NCI-H1694 treated with DMSO at 0.1 percent for 48 hours (cell line): ENCODE results near the gene PRKN.

ENCODE experiments used
- DNase-seq: peaks from one replicate; lab custom pipeline; 2025; lab: John Stamatoyannopoulos, UW

The PRKN gene

DNA sequence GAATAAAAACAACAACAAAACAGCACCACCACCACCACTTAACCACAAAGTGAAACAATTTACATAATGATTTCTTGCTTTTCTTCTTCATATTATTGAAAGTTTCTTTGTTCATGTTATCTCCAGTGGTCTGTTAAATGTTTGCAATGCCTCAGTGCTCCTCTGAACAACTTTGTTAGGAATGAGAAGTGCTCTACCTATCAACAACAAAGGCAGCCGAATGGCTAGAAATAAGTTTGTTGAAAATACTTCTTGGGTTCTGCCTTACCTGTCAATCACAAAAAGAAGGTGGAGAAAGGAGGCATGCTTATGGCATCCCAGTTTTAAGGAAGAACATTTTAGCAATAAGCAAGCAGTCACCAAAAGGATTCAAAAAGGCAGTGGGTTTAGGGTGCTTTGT lies 490.2 kb downstream of the PRKN start:
- no peak for DNase-seq

DNA sequence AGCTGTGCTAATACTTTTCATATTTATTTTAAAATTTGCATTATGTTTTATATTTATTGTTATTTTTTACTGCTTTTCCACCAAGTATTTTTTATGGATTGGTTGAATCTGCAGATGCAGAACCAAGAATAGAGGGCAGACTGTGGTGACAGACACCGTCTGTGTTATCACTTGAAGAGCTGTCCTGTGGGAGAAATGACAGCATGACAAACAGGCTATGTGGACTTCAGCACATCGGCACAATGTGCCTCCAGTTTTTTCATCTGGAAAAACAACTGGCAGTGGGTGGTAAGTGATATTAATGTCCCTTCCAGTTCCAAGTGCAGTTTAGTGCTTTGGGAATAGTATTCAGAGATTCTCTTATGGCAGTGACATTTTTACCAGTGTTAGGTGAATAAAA lies 492.9 kb downstream of the PRKN start:
- DNase-seq = no peak

DNA sequence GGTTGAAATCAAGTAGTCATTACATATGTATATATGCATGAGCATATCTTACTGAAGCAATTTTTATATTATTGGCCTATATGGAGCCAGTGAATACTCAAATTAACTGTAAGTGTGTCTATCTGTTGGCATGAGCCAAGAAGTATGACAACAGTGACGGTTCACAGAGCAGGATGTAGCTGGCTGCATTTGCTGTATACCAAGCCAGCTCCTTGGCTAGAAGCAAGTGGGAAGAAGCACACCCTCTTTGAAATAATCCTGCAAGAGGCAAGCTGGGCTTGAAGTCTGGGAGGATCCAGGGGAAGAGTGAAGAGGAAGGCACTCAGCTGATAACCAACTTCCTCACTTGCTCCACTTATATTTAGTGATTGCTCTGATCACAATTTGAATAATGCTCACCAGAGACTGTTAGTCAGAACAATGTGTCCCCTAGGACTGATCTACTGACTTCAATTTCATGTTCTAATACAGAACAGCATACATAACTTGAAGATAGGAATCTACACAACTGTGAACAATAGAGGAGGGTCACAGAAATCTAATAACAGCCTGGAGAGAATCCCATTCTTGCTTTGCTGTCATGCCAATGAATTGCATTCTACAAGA lies 497.3 kb downstream of the PRKN start:
- no peak for DNase-seq

DNA sequence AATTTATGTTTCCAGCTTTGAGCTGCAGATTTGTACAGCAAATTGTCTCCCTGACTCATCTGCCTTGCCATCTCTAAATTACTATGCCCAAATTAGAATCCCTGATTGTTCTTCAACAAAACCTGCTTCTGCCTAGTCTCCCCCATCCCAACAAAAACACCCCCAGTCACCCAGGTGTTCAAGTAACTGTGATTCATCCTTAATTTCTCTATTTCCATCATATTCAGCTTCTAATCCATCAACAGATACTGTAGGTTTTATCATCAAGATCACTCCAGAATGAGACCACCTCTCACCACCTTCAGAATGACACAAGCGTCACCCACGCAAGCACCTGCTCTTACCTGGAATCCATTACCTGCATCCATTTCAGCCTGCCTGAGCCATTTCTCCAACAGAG lies 498.5 kb downstream of the PRKN start:
- no peak for DNase-seq

DNA sequence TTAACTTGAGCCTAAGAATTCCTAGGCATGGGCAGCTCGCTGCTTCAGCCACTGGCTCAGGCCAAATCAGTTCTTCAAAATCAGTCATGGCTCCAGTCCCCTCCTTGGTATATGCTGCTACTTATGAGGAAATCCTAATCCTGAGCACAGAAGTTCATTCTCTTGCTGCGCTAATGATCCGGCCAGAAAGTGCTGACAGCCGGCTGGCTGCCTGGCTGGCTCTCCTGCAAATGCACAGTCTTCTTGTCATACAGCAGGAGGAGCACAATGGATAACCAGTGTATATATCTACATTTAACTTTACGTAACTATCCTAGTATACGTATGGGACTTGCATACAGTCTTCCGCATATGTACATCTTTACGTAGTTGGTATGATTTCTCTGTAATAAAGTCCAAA lies 500.8 kb downstream of the PRKN start:
- DNase-seq = no peak

DNA sequence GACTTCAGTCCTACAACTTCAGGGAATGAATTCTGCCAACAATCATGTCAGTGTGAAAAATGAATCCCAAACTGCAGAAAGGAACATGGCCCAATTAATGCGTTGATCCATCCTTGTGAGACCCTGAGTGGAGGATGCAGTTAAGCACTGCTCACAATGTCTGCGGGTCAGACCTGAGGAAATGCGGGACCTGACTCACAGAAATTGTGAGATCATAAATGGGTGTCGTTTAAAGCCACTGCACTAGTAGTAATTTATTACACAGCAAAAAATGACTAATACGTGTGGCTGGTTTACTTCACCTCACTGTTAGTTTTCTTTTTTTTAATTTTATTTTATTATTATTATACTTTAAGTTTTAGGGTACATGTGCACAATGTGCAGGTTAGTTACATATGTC lies 505.0 kb downstream of the PRKN start:
- DNase-seq = no peak

DNA sequence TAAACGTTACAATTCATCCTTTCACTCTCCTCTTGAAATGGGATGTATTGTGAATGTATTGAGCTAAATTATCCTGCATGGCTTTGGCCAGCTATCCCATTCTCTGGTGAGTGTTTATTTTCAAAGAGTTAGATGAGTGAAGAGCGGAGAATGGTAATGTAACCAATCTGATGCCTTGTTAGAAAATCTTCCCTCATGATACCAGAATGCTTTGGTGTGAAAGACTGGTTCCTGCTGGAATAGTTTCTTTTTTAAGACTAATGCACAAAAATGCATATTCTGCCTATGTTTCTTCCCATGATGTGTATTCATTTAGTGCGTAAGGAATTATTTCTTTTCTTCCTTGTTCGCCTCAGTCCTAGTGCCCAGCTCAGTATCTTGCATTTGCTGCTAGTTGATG lies 506.7 kb downstream of the PRKN start:
- DNase-seq = no peak

DNA sequence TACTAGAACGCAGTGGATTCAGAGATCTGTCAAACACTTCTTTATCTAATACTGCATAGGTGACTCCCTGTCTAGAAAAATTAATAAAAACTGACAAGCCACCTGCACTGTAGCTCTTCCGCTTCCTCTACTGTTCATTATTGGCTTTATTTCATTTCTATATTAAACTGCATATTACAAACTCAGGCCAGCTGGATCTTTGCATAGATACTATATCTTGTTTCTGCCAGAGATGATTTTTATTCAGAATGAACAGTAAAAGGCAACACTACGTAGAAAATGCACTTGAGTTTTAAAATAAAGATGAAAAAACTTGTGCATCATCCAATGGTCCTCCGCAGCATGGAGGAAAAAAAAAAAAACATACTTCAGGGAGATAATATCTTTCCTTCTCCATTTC lies 508.3 kb downstream of the PRKN start:
- DNase-seq = no peak

DNA sequence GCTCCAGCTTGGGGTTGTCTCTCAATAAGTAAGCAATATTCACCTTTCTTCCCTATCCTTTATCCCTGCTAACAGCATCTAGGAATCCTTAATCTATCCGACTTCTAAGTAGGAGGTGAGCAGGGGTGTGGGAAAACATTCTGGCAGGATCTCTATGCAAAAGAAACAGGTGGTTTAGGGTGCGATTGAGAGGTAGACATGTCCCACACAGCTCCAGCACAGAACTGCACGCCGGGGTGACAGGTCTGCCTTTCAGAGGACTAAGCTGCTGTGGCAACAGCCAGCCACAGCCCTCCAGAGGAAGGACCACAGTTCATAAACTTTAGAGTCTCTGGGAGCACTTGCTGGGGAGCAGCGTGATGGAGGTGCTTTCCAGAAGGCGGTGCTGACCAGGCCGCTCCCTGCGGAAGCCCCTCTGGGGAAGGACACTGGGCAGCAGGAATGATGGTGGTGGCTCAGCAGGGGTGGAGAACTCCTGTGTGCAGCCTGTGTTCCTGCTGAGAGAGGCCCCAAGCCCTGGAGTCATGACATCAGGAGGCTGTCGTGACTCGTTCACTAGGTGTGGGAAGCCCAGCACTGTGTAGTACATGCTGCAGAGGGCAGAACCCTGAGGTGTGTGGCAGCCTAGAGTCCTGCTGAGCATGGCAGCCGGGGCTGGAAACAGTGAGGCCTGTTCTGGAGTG lies 509.6 kb downstream of the PRKN start:
- DNase-seq = no peak

DNA sequence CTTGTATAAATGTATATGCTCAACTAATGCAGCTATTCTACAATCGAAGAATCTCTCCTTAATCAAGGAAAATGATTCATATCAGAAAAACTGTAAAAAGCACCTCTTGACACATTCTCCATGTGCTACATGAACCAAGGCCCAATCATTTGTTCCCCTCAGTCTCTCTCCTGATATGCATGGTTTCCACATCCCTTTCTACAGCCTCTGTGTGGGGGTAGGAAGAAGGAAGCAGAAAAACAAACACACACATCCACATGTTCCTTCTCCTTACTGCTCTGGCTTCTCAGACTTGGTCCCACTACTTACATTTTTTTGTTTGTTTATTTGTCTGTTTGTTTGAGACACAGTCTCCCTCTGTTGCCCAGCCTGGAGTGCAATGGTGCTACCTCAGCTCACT lies 510.5 kb downstream of the PRKN start:
- no peak for DNase-seq

DNA sequence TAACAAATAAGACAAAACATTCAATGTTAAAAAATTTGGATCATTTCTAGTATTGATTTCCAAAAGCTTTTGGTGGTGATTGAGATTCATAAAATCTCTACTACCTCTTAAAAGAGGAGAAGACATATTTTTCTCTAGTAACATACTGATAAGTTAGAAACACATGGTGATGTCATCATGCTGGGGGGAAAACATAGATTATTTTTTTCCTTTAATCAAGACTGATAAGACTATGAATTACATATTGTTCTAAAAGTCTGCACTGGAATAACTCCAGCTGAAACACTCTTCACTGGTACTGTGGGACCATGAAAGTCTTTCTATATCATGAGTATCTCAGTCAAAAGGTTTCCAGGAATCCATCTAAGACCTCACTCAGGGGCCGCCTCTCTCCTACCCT lies 515.8 kb downstream of the PRKN start:
- no peak for DNase-seq

DNA sequence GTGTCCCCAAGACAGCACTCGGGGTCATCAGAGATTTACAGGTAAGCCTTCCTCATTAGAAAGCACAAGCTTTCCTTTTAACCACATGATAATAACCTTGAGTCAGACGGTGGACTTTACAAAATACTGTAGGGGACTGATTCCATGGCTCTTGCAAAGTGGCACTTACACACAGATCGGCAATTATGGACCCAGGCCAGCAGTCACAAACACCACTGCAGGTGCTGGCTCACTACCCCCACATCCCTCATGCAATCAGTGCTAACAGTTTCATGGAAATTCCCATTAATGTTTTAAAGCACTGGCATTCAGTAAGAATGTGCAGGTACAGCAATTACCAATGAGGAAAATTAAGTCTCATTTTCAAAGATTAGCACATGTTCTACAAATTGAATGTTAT lies 516.5 kb downstream of the PRKN start:
- DNase-seq = no peak

DNA sequence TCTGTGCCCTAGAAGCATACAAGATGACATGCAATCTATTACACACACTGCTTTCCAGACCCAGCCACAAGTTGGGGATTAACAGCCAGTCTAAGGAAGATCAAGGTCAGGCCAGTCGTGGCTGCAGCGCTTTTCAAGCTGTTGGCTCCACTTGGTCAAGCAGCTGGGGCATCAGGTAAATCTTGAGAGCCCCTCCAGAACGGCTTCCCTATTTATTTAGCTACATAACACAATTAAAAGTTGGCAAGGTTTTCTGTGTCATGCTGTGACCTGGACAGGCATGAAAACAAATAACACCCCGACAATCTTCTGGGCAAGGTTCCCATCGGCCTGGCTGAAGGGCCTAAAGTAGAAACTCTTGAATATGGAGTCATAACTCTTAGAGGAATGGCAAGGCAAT lies 524.3 kb downstream of the PRKN start:
- DNase-seq = no peak

DNA sequence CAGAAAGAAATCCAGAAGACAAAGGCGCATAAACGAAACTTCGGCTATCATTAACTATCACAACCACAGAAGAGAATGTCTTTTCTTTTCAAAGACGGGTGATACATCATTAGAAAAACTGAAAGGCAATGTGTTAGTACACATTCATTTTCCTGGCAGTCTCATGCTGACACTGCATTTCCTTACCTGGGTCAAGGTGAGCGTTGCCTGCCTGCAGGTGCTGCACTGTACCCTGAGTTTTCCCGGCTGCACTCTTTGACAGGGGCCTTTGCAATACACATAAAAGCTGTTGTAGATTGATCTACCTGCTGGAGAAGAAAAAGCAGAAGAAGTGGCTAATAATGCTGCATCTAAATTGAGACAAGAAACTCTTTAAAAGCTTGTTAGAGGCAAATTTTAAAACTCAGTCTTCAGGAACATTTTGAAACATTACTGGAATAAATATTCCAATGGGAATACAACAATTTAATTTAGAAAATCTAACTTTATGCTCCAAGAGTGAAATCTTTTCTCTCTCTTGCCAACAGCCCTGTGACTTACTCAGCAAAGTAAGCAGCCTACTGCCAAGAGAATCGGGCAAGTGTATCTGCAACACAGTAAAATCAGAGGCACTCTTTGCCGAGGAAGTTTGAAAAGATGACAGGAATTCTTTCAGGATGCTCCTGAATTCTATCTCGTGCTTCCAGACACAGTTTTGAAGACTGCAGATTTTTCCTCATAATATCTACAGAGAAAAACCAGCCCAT lies 526.4 kb downstream of the PRKN start:
- no peak for DNase-seq

DNA sequence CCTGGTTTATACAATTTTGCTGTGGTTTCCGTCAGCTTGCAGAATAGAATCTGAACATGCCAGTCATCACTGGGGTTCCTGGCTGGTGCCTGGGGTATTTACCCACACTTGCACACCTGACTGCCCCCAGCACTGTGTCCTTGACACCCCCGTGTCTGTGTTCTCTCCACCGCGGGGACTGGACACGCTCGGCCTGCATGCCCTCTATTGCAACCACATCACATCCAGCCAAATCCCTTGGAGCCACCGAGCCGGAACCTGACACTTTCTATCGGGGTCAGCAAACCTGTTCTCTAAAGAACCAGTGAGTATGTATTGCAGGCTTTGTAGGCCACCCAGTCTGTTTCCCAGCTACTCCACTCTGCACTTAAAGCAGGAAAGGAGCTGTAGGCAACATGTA lies 527.5 kb downstream of the PRKN start:
- no peak for DNase-seq

DNA sequence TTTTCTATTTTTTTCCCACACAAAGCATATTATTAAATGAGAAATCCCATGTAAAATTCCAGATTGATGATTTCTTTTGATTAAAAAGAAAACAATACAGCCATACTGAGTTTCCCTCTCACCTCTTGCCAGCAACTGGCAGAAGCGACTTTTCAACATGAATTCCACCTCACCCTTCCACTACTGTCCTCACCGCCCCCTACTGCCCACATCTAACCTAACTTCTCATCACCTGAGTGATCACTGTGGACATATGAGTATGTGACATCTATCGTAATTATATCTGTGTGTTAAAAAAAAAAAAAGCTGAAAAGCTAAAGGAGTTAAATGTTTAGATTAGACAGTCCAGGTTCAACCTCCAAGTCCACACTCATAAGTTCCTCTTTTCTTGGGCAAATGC lies 528.6 kb downstream of the PRKN start:
- DNase-seq = no peak

DNA sequence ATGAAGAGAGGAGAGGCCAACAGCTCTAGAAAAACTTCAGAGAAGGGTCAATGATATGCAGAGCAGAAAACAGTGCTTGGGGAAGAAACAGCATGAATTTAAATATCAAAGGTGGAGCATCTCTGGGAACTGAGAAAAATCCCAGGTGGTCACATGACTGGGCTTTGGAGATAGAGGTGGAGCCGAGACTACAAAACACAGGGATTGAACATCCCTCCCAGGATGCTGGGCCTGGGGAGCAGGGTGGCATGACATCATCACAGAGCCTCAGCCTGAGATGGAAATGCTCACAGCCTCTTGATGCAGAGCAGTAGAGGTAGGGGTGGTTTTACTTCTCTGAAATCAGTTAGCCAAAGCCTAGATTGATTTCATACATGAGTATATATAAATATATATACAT lies 529.5 kb downstream of the PRKN start:
- no peak for DNase-seq

DNA sequence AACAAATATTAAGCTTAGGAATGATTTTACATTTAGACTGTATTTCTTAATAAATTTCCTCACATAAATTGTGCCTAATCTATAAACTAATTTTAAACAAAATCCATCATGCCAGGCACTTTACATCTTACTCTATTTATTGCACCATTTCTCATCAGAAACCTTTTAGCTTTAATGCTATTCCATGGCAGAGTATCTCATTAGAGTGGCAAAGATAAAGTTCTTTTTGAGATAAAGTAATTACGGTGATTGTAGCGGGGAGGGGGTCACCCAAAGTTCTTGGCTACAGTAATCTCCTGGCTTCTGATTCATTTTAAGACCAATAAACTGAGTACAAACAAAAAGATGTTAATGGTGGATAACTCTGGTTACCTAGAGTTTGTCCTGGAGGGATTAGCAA lies 532.1 kb downstream of the PRKN start:
- no peak for DNase-seq

DNA sequence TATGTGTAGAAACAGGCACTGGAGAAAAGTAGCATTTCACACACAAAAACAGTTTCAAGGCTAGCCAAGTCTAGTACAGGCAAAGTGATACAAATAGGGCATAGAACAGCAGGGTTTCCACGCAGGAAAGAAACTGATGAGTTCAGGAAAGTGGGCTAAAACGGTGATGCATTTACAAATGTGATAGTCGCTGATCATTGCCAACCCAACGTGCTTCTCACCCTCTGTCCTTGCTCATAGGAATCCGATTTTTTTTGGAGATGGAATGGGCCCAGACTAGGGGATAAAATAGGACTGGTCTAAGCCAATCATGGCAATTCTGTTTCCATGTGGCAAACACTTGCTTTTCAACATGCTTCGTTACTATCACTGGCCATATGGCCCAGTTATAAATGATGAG lies 536.6 kb downstream of the PRKN start:
- no peak for DNase-seq

DNA sequence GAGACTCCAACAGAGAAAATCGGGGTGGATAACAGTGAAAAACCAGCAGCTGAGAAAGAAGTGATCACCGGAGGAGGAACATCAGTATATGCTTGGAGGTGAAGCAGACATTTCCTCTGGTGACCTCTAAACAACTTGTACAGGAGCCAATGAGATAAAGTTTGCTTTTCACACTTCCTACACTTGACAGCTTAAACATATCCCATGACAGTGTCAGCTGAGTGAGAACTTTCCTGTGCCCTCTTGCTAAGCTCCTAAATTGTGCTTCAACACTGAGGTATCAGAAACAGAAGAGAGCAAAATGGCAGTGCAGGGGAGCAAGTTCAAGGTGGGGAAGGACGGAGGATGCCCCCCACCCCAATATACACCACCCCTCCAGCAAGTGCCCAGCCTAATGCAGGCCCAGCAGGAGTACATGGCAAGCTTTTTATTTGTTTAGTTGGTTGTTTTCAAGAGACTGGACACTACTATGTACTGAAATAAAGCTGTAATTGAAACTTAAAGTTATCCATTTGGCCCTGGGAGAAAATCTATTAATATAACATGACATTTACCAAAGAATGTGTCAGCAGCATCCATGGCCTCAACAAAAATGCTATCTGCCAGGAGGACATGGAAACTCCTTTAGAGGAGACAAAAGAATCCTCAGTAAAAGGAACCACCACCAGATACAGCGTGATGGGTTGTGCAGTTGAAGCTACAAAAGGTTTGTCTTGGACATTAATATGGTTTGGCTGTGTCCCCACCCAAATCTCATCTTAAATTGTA lies 540.2 kb downstream of the PRKN start:
- no peak for DNase-seq

DNA sequence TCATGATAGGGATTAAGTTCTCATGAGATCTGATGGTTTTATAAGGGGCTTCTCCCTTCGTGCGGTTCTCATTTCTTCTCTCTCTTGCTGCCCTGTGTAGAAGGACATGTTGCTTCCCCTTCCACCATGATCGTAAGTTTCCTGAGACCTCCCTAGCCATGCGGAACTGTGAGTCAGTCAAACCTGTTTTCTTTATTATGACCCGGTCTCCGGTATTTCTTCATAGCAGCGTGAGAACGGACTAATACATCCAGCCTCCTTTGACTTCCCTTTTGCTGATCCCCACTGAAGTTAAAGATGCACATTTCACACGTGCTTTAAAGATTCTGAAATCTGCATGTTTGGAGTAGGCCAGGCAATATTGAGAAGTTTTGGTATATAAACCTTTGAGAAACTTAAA lies 543.1 kb downstream of the PRKN start:
- DNase-seq = no peak

DNA sequence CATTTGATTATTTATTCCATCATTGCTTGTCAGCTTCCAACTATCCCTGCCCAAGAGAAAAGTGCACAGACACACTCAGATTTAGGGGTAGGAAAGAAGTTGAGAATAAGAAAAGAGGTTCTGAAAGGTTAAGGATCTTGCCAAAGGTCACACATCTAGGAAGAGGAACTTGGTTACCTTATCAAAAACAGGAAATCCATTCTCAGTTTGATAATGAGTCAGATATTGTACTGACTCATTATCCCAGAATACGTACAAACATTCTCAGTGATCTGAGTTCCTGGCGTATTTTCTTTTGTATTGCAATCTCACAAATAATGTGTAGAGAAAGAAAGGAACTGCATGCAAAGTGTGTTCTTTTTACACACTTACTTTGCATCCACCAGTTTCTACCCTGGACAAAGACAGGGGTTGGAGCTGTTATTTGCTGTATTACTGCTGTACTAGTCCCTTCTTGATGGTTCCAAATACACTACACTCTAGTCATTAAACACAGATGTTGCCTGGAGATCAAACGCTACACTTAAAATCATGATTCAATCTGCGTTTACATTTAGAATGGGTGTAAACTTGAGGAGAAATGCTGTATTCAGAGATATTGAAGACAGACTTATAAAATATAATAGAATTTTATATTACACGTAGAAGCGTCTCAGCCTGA lies 545.7 kb downstream of the PRKN start:
- DNase-seq = no peak
